HepG2 (cell line): ENCODE results near the gene DNMT3B. TPM values are rescaled to one million over a fixed set of nuclear protein-coding genes. Genes with fewer than 3 reads are reported as not detected.
A peak's percentile ranks its signal among the peaks of the same experiment; 100 is the strongest.

Experiments used
- ARHGAP35 ChIP-seq: sonication (generic); formaldehyde crosslinking; IDR thresholded peaks from 2 replicates; pipeline ENCODE4 v1.9.0; 2022; ENCODE audit warnings: mild to moderate bottlenecking, inconsistent platforms, moderate library complexity, missing genetic modification reagents, borderline replicate concordance
- ATF6 ChIP-seq: sonication (generic); formaldehyde crosslinking; conservative IDR thresholded peaks from 2 replicates; pipeline ENCODE4 v1.4.0; 2020; ENCODE audit warnings: missing genetic modification reagents
- GABPB1 ChIP-seq: IDR thresholded peaks from 2 replicates; pipeline ENCODE4 v1.6.1; 2016; ENCODE audit warnings: mild to moderate bottlenecking, missing genetic modification reagents, moderate library complexity, missing compliant biosample characterization
- HMGXB4 ChIP-seq, 2 experiments: sonication (generic) in 1 of 2; formaldehyde crosslinking in 1 of 2; IDR thresholded peaks; 2 replicates each; pipeline versions ENCODE4 v1.4.0 to v1.6.1; 2018 to 2020; ENCODE audit warnings: missing genetic modification reagents in 2 of 2, borderline replicate concordance in 1 of 2, low read depth in 1 of 2, mild to moderate bottlenecking in 1 of 2, missing biosample characterization in 1 of 2
- IRF9 ChIP-seq: sonication (generic); formaldehyde crosslinking; IDR thresholded peaks from 2 replicates; pipeline ENCODE4 v1.8.0; 2022; ENCODE audit warnings: missing genetic modification reagents, mild to moderate bottlenecking, borderline replicate concordance
- JARID2 ChIP-seq: sonication (generic); formaldehyde crosslinking; IDR thresholded peaks from 2 replicates; pipeline ENCODE4 v1.8.1; 2023; ENCODE audit warnings: missing genetic modification reagents, inconsistent platforms; ENCODE audit not compliant: insufficient replicate concordance
- KLF13 ChIP-seq: sonication (generic); formaldehyde crosslinking; IDR thresholded peaks from 2 replicates; pipeline ENCODE4 v1.4.0; 2020; ENCODE audit warnings: mild to moderate bottlenecking, missing genetic modification reagents
- MAFG ChIP-seq: sonication (generic); formaldehyde crosslinking; IDR thresholded peaks from 2 replicates; pipeline ENCODE4 v1.5.1; 2020; ENCODE audit warnings: mild to moderate bottlenecking, missing genetic modification reagents
- SNAPC2 ChIP-seq: sonication (generic); formaldehyde crosslinking; IDR thresholded peaks from 2 replicates; pipeline ENCODE4 v1.8.1; 2022; ENCODE audit warnings: mild to moderate bottlenecking, missing genetic modification reagents
- SRY ChIP-seq: sonication (generic); formaldehyde crosslinking; IDR thresholded peaks from 2 replicates; pipeline ENCODE4 v1.8.0; 2022; ENCODE audit warnings: mild to moderate bottlenecking, missing genetic modification reagents
- THAP7 ChIP-seq: sonication (generic); formaldehyde crosslinking; IDR thresholded peaks from 2 replicates; pipeline ENCODE4 v1.8.1; 2023; ENCODE audit warnings: mild to moderate bottlenecking, missing genetic modification reagents
- XRCC5 ChIP-seq: fragments of 200-400 bp; formaldehyde crosslinking; optimal IDR thresholded peaks from 2 replicates; pipeline ENCODE3; 2017; ENCODE audit warnings: mild to moderate bottlenecking, low read length
- ZBTB2 ChIP-seq: sonication (generic); formaldehyde crosslinking; IDR thresholded peaks from 2 replicates; pipeline ENCODE4 v1.8.0; 2022; ENCODE audit warnings: low read depth, missing genetic modification reagents
- ZBTB44 ChIP-seq: sonication (generic); formaldehyde crosslinking; IDR thresholded peaks from 2 replicates; pipeline ENCODE4 v1.4.0; 2020; ENCODE audit warnings: missing genetic modification reagents
- ZFP36 ChIP-seq: fragments of 150-350 bp; IDR thresholded peaks from 2 replicates; pipeline ENCODE4 v1.6.1; 2018; ENCODE audit warnings: borderline replicate concordance, low read length, low read depth; ENCODE audit not compliant: partially characterized antibody
- ZNF333 ChIP-seq: sonication (generic); formaldehyde crosslinking; IDR thresholded peaks from 2 replicates; pipeline ENCODE4 v1.4.0; 2020; ENCODE audit warnings: mild to moderate bottlenecking, missing genetic modification reagents, borderline replicate concordance
- ZNF792 ChIP-seq: IDR thresholded peaks from 2 replicates; pipeline ENCODE4 v1.6.1; 2016
- polyA plus RNA-seq, 8 experiments: library from polyadenylated mRNA; depleted of rRNA in 3 of 8; stranded (reverse) in 7 of 8; unstranded in 1 of 8; fragments of >200 nt; fragmentation: Illumina TruSeq in 4 of 8; extraction: Trizol in 4 of 8; gene quantifications; 2 replicates each; pipeline versions ENCODE4 v1.2.1 to v1.2.3, GENCODE V29; 2011 to 2016; ENCODE audit warnings: low read depth in 4 of 8, missing spikeins in 1 of 8, mixed read lengths in 1 of 8; ENCODE audit not compliant: insufficient read depth in 1 of 8
- total RNA-seq, 5 experiments: library from RNA; depleted of rRNA; stranded (reverse); fragments of >200 nt; fragmentation: Illumina TruSeq; extraction: Trizol; gene quantifications; 2 replicates each; pipeline ENCODE4 v1.2.3, GENCODE V29; 2016; ENCODE audit warnings: low read depth in 1 of 5

Gene DNMT3B
- total and polyA plus RNA-seq, 2 of the 13 experiments (the other 11 are each of a cell fraction or from before 2014, with no cell fraction given), result 3.8 to 13.9 TPM

GRCh38 chr20:32819992-32820697, 58.0 kb downstream of the DNMT3B start (continued):
- TF ChIP-seq XRCC5 (peak; percentile 14), GABPB1 (peak; percentile 92), SRY (CRISPR knock-in tag) (peak; percentile 90; the same call in 1 of the 2 replicates), ZBTB2 (CRISPR knock-in tag) (peak; percentile 98), ZFP36 (no peak), ZNF792 (no peak; the same call in none of the 2 replicates), ZBTB44 (CRISPR knock-in tag) (no peak), THAP7 (CRISPR knock-in tag) (no peak), ZNF333 (CRISPR knock-in tag) (no peak), IRF9 (CRISPR knock-in tag) (peak; percentile 76; the same call in 1 of the 2 replicates), MAFG (CRISPR knock-in tag) (no peak), HMGXB4 (CRISPR knock-in tag; IDR thresholded peaks at IDR 0.05; ENCODE audit: borderline replicate concordance in 1 of 2, low read depth in 1 of 2) (peak; percentile 73 to 74; a peak in 3 of 4 replicates), ARHGAP35 (peak; percentile 77; the same call in 1 of the 2 replicates), KLF13 (CRISPR knock-in tag) (peak; percentile 92; the same call in 1 of the 2 replicates), ATF6 (no peak), JARID2 (peak; percentile 87), SNAPC2 (CRISPR knock-in tag) (no peak; the same call in none of the 2 replicates)
